HAP-1 (cell line): ENCODE data around the gene SLC35E2B.
"Not testable (repeated sequence)": the region's sequence is repeated elsewhere in the genome, so short reads cannot be mapped to it uniquely, and the experiment has no call there.

Experiments used
- DNase-seq, 2 experiments: peaks; one replicate each; pipeline ENCODE4 v3.0.0-alpha.2; 2016 to 2020; ENCODE audit warnings: low spot score in 2 of 2
- H3K27me3 ChIP-seq: fragments of 250-450 bp; sonication (Bioruptor Pico); 2 replicates; pipeline ENCODE4 v1.5.1; 2020; ENCODE audit warnings: low read depth, mild to moderate bottlenecking, moderate library complexity
- H3K36me3 ChIP-seq: fragments of 250-450 bp; sonication (Bioruptor Pico); replicated peaks from 2 replicates; pipeline ENCODE4 v1.5.1; 2020; ENCODE audit warnings: mild to moderate bottlenecking
- H3K4me1 ChIP-seq: fragments of 250-450 bp; sonication (Bioruptor Pico); 2 replicates; pipeline ENCODE4 v1.5.1; 2020; ENCODE audit warnings: mild to moderate bottlenecking
- H3K4me3 ChIP-seq: fragments of 250-450 bp; sonication (Bioruptor Pico); 2 replicates; pipeline ENCODE4 v1.5.1; 2020; ENCODE audit warnings: mild to moderate bottlenecking, moderate library complexity
- H3K9me3 ChIP-seq: fragments of 250-450 bp; sonication (Bioruptor Pico); 2 replicates; pipeline ENCODE4 v1.5.1; 2020; ENCODE audit warnings: mild to moderate bottlenecking, moderate library complexity
- in situ Hi-C: fragments of 300-500 bp; cut with MboI; formaldehyde crosslinking; loops from 3 replicates; pipeline ENCODE4 v1.14.3; 2020; ENCODE audit warnings: low sequenced_read_pairs, inconsistent platforms, mixed read lengths

SLC35E2B gene

DNA sequence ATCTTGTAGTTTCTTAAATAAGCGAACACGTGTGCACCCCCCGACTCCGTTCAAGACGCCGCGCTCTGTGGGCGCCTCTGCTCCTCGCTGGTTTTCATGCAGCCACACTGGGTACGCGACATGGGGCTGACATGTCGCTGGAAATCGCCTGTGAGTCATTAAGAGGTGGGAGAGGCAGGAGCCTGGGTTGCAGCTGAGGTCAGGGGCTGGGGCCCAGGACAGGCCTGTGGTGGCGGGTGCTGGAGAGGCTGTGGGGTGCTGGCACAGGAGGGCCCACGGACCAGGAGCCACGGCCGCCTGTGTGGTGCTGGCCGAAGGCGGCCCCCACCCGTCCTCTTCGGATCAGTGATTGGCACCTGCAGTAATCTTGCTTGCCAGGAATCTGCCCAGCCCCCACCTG is 17.8 kb downstream of the SLC35E2B start:
- in situ Hi-C loops, H3K27me3 ChIP-seq, H3K36me3 ChIP-seq, H3K4me3 ChIP-seq, DNase-seq, H3K9me3 ChIP-seq, H3K4me1 ChIP-seq: not testable (repeated sequence)

DNA sequence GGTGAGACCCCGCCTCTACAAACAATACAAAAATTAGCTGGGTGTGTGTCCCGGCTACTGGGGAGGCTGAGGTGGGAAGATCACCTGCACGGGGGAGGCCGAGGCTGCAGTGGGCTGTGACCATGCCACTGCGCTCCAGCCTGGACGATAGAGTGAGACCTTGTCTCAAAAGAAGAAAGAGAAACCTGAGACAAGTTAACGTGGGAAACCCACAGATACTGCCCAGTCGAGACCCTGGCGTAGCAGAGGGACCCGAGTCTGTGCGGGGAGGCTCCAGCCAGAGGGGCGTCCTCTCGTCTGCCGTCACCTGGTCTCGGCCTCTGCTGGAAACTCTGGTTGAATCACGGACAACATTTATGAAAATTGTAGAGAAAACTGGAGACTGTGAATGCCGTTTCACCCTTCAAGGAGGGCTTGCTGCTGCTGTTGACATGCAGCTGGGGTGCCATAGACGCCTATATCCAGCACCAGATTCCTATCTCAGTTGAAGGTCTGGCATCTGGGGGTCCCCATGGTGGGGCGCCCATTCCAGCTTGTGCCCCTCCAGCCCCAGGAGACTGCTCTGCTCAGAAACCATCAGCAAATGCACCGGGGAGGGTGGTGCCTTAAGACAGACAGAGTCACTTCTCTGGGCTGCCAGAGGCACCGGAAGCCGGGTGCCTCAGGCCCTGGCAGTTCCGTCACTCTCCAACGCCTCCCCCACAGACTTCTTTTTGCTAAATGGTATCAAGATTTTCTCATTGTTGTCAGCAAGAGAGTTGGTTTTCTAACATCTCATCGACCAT is 20.2 kb downstream of the SLC35E2B start:
- Histone ChIP-seq H3K36me3 (peaks cover 6% of the 10 kb centered on the region; the same call in 1 of the 2 replicates), H3K4me3 (no peak overlapping the region), H3K9me3 (no peaks in the 10 kb centered on the region), H3K4me1 (no peaks in the 10 kb centered on the region), H3K27me3 (no peaks in the 10 kb centered on the region)
- DNase-seq = no peak
- in situ Hi-C loops = no loop called here

DNA sequence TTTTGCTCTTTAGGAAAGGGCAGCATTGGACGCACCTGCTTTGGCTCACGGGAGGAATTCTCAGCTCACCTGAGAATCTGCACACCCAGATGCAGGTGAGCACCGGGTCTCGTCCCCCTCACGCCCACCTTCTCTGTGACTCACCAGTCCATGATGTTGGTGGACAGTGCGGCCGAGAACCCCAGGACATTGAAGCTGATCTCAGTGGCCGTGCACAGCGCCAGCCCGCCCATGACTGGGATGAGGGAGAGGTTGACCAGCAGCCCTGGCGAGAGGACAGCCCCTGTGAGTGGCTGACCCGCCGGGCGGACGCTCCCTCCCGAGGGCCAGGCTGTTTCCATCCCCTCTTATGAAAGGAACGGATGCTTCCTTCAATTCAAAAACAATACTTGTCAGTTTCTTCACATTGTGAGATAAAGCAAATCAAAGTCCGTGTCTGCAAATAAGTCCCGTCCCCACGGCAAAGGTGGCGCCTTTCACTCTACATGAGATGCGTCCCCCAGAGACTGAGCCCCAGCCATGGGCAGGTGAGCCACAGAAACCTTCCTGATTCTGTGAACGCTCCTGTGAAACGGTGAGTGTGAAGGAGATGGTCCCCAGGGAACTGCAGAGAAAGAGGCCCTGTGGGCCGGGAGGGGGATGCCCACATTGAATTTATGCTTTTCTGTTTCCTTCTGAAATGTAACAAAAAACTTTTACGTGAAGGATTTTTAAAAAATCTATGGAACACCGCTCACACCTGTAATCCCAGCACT is 21.1 kb downstream of the SLC35E2B start:
- Histone ChIP-seq H3K4me1 (no peaks in the 10 kb centered on the region), H3K9me3 (no peaks in the 10 kb centered on the region), H3K36me3 (peaks cover 6% of the 10 kb centered on the region; the same call in 1 of the 2 replicates), H3K27me3 (no peaks in the 10 kb centered on the region), H3K4me3 (no peak overlapping the region)
- in situ Hi-C loops = no loop called here
- no peak for DNase-seq

DNA sequence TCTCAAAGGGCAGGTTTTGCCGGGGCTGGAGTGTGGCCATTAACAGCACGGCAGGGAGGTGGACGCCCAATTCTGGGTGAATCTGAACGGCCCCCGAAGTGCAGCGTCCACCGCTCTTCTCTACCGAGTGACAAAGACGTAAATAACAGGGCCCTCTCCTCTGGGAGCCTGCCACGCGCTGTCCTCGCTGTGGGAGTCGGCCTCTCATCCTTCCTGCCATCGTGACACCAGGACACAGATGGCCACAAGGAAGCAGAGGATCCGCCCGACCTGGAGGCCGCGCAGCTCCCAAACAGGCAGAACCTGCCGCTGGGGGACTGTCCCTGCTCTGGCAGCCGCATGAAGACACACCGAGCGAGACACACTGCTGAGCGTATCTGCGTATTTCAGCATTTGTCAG is 21.7 kb downstream of the SLC35E2B start:
- Histone ChIP-seq H3K9me3 (no peaks in the 10 kb centered on the region), H3K4me1 (no peaks in the 10 kb centered on the region), H3K4me3 (no peak overlapping the region), H3K27me3 (no peaks in the 10 kb centered on the region), H3K36me3 (peaks cover 11% of the 10 kb centered on the region)
- in situ Hi-C loops = no loop called here
- DNase-seq = no peak

DNA sequence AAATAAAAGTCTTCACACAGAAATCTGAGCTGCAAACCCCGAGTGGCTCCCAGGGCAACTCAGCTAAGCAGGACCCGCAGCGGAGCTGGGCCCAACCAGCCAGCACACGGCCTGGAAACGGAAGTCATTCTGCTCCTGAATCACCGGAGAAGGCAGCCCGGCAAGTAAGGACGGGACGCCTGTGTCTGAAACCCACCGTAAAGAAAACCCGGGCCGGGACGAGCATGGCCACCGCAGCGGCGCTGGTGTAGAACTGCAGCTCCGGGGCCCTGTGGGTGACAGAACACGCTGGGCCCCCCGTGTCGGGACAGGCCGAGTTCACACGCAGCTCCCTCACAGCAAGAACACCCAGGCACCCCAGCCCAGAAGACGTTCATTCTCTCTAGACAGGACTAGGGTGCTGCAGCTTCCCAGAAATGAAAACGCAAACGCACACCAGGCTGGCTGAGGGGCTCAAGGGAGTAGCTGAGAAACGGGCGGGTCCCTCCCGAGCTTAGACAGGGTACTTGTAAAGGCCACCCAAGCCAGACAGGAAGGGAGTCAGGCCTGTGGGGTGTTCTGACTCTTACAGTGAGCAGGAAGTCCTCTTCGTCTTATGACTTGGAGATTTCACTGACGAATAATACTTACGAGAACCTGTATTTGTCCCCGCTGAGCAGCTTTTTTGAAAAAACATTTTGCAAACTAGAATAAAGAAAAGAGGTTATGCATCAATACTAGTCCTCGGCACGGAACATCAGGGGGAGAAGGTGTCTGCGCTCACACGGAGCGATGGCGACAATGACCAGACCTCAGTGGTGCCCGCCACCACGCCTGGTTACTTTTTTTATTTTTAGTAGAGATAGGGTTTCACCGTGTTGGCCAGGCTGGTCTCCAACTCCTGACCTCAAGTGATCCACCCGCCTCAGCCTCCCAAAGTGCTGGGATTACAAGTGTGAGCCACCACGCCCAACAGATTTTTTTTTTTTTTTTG is 22.8 kb downstream of the SLC35E2B start:
- Histone ChIP-seq H3K9me3 (no peaks in the 10 kb centered on the region), H3K27me3 (no peaks in the 10 kb centered on the region), H3K4me1 (no peaks in the 10 kb centered on the region), H3K4me3 (no peak overlapping the region), H3K36me3 (peaks cover 20% of the 10 kb centered on the region)
- no peak for DNase-seq
- in situ Hi-C loops = no loop called here

DNA sequence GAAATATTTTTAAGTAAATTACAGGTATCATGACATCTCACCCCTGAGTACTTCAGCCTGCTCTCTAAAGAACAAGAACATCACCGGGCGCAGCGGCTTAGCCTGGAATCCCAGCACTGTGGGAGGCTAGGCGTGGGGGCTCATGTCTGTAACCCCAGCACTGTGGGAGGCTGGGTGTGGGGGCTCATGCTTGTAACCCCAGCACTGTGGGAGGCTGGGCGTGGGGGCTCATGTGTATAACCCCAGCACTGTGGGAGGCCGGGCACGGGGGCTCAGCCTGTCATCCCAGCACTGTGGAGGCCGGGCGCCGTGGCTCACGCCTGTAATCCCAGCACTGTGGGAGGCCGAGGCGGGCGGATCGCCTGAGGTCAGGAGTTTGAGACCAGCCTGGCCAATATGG is 26.1 kb downstream of the SLC35E2B start:
- Histone ChIP-seq H3K36me3 (peaks cover 18% of the 10 kb centered on the region), H3K27me3 (no peaks in the 10 kb centered on the region), H3K9me3 (no peaks in the 10 kb centered on the region), H3K4me3 (no peak overlapping the region), H3K4me1 (no peaks in the 10 kb centered on the region)
- DNase-seq = no peak
- in situ Hi-C loops = no loop called here

DNA sequence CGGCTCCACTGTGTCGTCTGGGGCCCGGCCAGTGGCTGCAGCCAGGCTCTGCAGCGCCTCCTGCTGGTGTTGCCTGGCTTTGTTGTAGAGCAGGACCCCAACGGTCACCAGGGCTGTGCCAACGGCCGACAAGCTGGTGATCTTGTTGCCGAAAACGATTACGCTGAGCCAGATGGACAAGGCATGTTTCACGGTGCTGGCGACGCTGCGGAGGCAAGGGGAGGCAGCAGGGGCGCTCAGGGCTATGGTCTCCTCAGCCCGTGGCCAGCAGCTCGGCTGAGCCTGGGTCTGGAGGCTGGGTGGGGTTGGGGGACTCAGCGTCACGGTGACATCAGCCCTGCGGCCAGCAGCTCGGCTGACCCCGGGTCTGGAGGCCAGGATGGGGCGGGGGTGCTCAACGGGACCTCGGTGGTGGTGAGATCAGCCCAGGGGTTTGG is 26.8 kb downstream of the SLC35E2B start:
- no peaks in the 10 kb centered on the region for H3K4me1 ChIP-seq
- H3K27me3 ChIP-seq = no peaks in the 10 kb centered on the region
- H3K4me3 ChIP-seq = no peak overlapping the region
- no peaks in the 10 kb centered on the region for H3K9me3 ChIP-seq
- in situ Hi-C loops = no loop called here
- DNase-seq = peak in 1 of 2 experiments; percentile 64
- H3K36me3 ChIP-seq = peaks cover 14% of the 10 kb centered on the region

DNA sequence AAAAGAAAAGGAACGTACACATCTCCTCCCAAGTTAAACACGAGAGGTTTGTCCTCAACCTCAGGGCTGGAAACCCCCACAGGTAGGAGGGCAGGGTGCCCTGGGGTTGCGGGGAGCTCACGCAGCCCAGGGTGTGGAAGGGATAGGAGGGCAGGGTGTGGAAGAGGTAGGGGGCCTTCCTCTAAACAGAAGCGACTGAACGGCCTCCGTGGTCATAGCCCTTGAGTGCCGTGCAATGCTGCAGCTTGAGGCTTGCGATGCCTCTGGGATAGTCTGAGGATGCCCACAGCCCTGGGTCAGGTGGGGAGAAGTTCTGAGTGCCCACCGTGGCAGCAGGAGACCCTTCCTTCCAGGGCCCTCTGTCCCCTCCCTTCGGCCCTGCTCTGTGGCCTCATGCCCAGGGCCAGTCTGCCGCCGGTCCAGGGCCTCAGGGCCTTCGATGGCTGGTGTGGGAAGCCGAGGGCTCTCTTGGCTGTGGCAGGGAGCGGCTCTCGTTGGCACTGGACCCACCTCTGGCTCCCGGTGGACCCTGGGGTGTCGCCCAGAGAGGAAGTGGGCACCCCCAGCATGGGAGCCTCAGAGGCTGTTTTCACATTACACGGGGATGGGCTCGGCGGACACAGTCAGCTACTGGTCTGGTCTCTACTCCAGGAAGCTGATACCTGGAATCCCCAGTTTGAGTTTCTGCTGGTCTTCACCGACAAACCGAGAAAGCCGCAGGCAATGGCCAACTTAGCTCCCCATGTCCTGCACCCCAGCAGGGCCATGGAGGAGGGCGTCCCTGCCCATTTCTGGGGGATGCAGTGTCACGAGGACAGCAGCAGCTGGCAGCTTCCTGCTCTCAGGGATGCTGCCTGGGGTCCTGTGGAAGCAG is 27.4 kb downstream of the SLC35E2B start:
- in situ Hi-C loops = no loop called here
- H3K9me3 ChIP-seq = no peaks in the 10 kb centered on the region
- no peaks in the 10 kb centered on the region for H3K4me1 ChIP-seq
- no peak overlapping the region for H3K4me3 ChIP-seq
- no peak for DNase-seq
- H3K36me3 ChIP-seq = peaks cover 14% of the 10 kb centered on the region
- no peaks in the 10 kb centered on the region for H3K27me3 ChIP-seq

DNA sequence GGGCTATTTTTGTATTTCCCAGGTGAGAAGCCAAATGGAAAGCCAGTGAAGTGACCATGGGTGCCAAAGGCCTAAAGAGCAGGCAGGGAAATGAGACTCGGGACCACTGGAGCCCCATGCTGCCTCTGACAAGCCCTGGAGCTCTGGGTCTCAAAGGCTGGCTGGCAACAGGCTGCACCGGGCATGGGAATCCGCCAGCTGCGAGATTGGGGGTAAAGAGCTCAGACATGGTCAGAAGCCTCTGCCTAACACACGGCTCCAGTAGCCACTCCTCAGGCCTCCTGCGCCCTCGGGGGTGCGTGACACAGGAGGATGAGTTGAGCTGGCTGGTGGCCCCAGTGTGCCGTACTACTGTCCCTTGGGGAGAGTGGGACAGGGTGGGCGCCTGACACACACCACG is 28.3 kb downstream of the SLC35E2B start:
- H3K9me3 ChIP-seq, in situ Hi-C loops, H3K4me3 ChIP-seq, DNase-seq, H3K27me3 ChIP-seq, H3K4me1 ChIP-seq: not testable (repeated sequence)
- H3K36me3 ChIP-seq = peaks cover 14% of the 10 kb centered on the region

DNA sequence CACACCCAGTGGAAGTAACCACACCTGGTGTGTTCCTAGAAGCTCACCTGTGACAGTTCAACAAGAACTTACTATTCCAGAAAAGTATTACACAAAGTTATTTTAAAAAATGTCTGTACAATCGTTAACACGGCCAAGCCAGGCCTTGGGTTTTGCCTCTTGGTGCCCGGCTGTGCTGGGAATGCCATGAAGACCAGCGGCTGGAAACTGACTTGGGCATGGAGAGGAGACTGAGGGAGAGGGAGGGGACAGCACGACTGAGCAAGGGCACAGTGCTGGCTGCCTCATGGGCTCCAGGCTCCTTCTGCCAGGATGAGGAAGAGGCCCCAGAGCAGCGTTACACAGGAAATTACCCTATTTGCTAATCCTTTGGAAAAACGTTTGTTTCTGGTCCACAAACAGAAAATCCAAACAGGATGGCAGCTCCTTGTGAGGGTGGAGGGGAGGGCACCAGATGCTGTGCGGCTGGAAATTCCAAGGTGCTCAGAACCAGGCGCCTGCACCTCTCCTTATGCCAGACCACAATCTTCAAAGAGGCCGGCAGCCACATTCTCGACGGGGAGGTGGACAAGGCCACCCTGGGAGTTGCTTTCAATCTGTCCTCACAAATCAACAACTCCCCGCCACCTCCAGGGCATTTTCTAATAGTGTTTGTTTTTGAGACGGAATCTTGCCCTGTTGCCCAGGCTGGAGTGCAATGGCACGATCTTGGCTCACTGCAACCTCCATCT is 29.6 kb downstream of the SLC35E2B start:
- in situ Hi-C loops, H3K4me3 ChIP-seq, H3K27me3 ChIP-seq, H3K4me1 ChIP-seq, DNase-seq, H3K9me3 ChIP-seq: not testable (repeated sequence)
- peaks cover 14% of the 10 kb centered on the region for H3K36me3 ChIP-seq

DNA sequence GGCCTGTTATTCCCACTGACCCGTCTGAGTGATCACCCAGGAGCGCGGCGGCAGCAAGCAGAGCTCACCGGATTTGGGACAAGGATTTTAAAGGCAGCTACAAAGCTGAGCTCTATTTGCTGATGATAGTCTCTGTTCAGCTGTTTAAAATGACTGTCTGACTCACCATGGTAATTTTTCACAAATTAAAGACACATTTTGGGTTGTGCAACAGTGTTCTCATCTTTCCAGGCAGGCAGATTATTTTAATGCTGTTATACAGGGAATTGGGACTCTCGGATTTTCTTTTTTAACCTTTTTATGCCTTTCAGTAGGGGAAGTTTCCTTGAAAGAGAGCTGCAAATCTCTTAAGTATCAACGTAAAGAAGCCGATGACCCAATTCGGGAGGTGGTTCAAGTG is 30.2 kb downstream of the SLC35E2B start:
- H3K9me3 ChIP-seq, H3K4me3 ChIP-seq, H3K27me3 ChIP-seq, DNase-seq, in situ Hi-C loops, H3K4me1 ChIP-seq: not testable (repeated sequence)
- H3K36me3 ChIP-seq = peaks cover 14% of the 10 kb centered on the region
